ENCODE measurements around the gene PRSS56. TPM values are rescaled to one million over a fixed set of nuclear protein-coding genes. Genes with fewer than 3 reads are reported as not detected.

Gene PRSS56
- total RNA-seq, 1 experiment from 2014 or later, result not detected

- DNase-seq (ENCODE audit: low spot score), result no peak
Observed at GRCh38 chr2:232573042-232573441, 52.9 kb downstream of the PRSS56 start.

DNA sequence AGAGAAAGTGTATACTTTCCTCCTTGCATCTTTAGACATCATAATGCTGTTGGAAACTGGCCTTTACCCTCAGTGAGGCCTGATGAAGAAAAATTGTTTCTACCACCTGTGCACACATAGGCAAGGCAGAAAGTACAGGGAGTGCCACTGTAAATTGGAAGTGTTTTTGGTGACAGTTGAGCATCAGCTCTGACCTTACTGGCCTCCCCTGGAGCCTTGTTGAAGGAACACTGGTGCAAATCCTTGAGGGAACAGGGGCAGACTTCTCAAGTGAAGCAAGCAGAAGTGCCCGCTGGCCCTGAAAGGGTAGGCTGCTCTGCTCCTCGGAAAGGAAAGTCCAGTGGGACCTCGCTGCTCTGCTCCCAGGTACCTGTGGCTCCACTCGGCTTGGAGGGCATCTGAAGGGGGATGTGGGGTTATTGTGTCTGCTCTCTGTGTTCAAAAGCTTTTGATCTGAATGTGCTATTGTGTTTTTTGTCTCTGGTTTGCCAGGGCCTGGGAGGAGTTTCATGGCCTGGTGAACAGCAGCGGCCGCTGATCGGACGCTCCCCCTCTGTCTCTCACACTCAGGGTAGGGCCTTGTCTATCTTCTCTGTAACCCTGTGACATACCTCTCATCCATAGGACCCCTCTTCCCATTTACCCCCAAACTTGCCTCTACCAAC lies 53.7 kb downstream of the PRSS56 start:
- DNase-seq (ENCODE audit: low spot score), result no peak

GRCh38 chr2:232574674-232575403 lies 54.7 kb downstream of the PRSS56 start:
- DNase-seq (ENCODE audit: low spot score), result no peak

Other genes with a start within 250 kb of the PRSS56 start
- 1.4 and 1.5 TPM in 2 replicates for gene ALPP, start 141.6 kb upstream of the PRSS56 start, total RNA-seq (2014; rRNA removed; shearing (Covaris generic))
- not detected in 2 replicates for gene ALPG, start 113.5 kb upstream of the PRSS56 start, total RNA-seq (2014; rRNA removed; shearing (Covaris generic))
- gene ALPI, start 64.2 kb upstream of the PRSS56 start, total RNA-seq (2014; rRNA removed; shearing (Covaris generic)), result not detected in 2 replicates
- gene ECEL1, start 32.6 kb upstream of the PRSS56 start, total RNA-seq (2014; rRNA removed; shearing (Covaris generic)), result not detected in 2 replicates
- not detected in 2 replicates for gene CHRND, start 5.8 kb downstream of the PRSS56 start, total RNA-seq (2014; rRNA removed; shearing (Covaris generic))
- gene CHRNG, start 19.3 kb downstream of the PRSS56 start, total RNA-seq (2014; rRNA removed; shearing (Covaris generic)), result not detected in 2 replicates
- 4.8 and 5.4 TPM in 2 replicates for gene TIGD1, start 30.2 kb downstream of the PRSS56 start, total RNA-seq (2014; rRNA removed; shearing (Covaris generic))
- gene EIF4E2, start 30.3 kb downstream of the PRSS56 start, total RNA-seq (2014; rRNA removed; shearing (Covaris generic)), result 97.7 and 277 TPM in 2 replicates
- gene EFHD1, start 113.2 kb downstream of the PRSS56 start, total RNA-seq (2014; rRNA removed; shearing (Covaris generic)), result 0.31 and 3.7 TPM in 2 replicates
- gene GIGYF2, start 176.9 kb downstream of the PRSS56 start, total RNA-seq (2014; rRNA removed; shearing (Covaris generic)), result 37.0 and 43.7 TPM in 2 replicates